GM21360 (cell line): Measurements from ENCODE around the gene KLHL35.

Source experiments
- ATAC-seq: cut with Tn5 transposase; IDR thresholded peaks from one replicate; pipeline ENCODE4 v1.9.1; 2021; ENCODE audit warnings: mild to moderate bottlenecking, moderate library complexity; ENCODE audit not compliant: unreplicated experiment

KLHL35 gene

DNA sequence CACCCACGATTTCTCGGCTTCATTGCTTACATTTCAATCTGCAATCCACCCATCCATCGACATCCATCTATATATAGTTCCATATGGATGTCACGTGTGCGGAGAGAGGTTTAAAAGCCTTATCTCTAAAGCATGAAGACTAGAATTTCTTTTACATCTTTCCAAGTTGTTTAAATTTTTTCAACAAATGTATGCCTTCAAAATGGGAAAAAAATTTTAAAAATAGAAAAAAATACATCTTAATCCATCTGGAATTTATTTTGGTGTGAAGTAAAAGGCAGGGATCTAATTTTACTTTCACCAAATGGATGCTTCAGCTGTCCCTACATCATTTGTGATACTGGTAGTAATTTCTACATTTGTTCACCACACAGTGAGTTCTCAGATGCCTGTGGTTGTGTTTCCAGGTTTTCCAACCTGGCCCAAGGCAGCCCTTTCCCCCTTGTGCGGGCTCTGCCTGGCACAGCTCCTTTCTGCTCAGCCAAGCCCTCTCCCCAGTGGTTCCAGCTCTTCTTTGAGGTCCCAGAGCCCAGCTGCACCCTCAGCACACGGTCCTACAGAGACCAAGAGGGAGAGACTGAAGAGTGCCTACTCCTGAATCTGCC lies 37.6 kb upstream of the KLHL35 start:
- ATAC-seq: no peak

DNA sequence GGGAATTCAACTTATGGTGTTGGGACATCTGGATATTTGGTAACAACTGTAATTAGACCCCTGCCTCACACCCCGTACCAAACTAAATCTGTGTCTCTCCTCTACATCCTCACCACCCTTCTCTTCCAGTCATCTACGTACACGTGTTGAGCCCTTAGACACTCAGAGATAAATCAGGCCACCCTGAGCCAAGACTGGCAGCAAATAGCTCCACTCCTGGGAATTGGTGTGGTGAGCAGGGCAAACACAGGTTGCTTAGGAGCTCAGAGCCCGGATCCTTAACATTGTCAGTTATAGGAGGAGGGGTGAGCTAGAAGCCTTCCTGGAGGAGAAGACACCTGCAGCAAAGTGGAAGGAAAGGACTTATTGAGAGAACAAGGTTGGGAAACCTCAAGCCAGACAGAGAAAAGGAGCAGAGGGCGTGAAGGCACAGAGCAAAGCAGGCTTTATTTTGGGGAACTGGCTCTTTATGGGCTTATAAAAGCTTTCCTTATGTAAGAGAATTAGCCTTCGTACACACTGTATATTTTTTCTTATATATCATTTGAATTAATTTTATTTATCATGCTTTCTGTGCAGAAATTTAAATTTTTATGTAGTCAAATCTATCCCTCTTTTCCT lies 36.9 kb upstream of the KLHL35 start:
- ATAC-seq: no peak

DNA sequence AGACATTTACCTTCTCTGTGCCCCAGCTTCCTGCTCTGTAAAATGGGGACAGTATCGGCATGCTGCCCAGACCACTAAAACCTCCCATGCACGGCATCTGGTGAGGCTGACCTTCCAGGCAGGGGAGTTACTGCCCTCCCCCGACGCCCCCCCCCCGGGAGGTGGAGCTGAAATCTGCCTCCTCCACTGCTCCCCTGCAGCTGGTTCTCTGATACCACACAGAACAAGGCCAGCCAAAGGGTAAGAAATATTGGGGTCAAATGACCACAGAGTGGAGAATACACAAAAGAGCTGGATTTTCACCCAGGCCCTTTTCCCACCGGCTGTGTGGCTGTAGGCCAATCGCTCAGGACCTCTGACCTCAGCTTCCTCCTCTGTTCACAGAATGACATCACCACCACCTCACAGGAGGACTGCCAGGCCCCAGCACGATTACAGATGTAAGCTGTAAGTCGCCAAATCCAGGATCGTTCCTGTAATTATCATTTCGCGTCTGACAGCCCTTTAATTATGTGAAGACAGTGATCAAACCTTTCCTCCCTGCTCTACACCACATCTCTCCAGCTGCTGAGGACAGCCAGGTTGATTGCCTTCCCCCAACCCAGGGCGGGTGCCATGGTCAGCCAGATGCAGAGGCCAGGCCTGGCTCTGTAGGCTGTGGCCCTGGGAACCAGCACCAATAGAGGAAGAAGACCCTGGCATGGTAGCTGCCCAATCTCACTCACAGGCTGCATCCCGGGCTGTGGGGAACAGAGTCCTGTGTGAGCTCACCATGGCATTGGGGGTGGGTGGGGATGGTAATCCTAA lies 35.7 kb upstream of the KLHL35 start:
- ATAC-seq: no peak

DNA sequence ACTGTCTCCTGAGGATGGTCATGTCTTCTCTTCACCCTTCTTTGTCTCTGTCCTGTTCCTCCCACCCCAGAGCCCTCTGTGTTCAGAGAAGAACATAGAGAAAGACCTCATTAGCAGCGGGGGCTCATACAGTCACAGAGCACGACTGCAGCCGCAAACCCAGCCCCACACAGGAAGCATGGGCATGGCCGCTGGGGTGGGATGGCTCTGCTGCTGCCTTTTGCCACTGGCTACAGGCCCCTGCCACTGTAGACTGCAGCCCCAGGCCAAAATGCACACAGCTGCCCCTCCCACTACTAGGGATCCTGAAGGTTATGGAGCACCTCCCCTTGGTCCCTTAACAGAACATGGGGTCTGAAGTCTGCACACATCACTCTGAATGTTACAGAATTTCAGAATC lies 34.9 kb upstream of the KLHL35 start:
- no peak for ATAC-seq

DNA sequence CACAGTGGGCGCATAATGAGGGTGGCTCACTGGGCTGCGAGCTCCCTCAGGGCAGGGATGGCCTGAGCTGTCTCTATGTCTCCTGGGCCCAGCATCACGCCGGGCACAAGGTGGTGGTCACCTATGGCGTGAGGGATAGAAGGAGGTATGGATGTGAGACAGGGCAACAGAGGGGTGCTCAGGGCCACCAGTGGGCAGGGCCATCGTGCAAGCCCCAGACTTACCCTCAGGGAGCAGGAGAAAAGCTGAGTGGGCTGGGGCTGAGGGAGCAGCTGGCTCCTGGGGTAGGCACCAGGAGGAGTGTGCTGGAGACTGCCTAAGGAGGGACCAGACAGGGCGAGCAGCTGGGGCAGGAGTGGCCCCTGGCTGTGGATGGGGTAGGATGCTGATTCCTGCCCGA lies 34.3 kb upstream of the KLHL35 start:
- ATAC-seq: no peak

DNA sequence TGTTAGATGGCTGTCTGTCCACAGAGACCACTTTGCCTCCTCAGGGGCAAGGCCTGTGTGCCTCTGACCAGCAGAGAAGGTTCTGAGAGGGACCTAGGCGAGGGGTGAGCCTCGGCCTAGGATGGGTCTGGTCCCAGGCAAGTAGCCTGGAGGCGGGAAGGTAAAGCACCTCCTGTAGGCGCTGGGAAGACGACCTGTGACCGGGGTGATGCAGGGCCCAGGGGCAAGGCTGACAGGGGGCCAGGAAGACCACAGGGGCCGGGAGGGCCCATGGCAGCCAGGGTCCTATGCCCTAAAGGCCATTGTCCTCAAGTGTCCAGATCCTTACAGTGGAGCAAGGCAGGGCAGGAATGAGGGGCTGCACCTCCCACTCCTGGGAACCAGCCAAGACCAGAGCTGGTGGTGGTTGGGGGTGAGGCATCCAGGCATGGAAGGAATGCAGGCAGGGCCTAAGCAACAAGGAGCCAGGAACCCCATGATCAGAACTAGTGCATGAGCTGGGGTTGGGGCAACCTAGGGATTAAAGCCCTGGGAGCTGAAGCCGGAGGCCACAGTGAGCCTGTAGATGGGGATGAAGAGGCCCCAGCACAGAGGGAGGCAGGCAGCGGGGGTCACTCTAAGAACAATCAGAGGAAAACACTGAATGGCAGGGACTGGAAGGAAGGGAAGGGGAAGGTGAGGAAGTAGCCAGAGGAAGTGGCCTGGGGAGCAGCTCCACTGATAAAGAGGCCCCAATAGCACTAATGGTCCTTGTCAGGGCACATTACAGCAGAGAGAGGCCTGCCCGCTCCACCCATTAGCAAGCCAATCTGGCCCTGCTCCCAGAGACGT lies 32.9 kb upstream of the KLHL35 start:
- no peak for ATAC-seq

DNA sequence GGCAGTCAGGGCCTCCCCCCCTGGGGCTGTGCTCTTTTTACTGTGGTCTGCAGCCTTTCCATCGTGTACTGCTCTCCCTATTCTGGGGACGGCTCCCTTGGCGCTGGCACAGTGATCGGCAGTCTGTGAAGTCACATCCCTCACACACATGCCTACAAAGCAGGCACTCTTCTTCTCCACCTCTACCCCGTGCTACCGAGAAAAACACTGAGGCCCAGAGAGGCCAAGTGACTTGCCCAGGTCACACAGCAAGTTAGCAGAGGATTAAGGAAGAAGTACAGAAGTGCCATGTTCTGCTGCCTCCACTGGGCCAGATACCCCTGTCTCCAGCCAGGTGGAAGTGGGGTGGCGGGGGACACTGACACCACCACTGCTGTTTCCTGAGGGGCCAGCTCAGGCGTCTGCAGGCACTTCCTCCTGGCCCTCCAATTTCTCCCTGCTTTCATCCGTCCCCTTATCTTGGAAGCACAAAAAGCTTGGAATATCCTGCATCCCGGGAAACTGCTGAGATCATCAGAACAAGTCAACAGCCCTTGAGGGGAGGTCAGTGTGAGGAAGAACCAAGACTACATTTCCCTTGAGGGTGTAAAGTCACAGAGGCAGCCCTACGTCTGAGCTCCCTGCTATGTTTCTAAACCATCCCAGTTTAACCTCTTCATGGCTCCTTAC lies 30.2 kb upstream of the KLHL35 start:
- ATAC-seq: no peak

DNA sequence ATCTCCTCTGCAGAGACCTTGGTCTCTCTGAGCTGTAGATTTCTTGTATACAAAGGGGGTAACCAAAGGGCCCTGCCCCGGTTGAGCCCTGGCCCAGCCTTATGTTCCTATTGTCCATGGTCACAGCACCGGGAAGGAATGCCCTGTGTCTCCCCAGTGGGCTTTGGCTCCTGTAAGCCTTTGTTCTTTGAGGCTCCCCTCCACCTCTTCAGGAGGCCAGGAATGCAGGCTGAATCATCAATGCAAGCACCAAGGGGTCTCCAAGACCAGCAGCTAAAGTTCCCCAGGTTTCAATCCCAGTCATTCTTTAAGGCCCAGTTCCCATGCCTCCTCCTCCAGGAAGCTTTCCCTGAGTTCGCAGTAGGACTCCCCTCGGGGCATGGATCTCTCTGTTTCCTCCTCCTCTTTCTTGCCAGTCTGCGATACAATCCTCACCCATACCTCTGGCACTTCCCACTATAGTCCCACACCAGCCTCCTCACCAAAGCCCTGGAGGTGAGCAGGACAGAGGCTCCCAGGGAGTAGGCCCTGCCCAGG lies 29.2 kb upstream of the KLHL35 start:
- no peak for ATAC-seq

DNA sequence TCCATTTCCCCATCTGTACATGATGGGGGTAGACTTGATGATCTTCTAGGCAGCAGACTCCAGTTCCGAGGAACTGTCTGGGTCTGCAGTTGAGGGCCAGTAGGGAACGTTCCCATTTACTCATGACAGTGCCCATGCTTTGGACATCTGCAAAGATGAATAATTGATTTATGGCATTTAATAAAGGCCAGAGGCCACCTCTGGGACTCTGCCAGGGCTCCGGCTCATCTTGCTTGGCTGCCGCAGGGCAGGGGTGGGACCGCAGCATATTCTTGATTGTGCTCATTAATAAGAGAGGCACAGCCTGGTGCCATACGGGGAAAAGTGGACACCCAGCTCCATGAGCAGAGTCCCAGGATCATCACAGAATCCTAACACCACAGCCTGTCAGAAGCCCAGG lies 28.1 kb upstream of the KLHL35 start:
- no peak for ATAC-seq

DNA sequence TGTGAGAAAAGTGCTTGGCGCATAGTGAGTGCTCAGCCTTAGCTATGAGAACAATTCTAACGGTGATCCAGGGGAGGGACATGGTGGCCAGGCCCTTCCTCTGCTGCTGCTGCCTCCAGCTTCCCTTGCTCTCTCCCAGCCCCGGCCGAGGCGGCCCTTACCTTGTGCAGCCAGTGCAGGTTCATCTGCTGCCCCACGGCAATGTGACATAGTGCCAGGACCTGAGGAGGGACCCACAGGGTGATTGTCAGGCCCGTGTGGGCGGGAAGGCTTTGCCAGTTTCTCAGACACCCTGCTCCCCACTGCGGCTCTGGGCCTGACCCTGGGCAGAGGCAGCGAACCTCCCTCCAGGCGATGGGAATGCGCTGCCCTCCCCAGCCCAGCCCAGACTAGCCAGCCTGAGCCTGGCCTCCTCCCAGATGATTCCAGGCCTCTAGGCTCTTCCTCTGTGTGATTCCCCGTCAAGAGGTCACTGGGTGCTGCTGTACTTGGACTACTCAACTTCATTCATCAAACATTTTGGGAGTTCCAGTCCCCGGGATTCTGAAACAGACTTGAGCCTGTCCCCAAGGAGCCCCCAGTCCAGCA lies 23.7 kb upstream of the KLHL35 start:
- ATAC-seq: no peak

DNA sequence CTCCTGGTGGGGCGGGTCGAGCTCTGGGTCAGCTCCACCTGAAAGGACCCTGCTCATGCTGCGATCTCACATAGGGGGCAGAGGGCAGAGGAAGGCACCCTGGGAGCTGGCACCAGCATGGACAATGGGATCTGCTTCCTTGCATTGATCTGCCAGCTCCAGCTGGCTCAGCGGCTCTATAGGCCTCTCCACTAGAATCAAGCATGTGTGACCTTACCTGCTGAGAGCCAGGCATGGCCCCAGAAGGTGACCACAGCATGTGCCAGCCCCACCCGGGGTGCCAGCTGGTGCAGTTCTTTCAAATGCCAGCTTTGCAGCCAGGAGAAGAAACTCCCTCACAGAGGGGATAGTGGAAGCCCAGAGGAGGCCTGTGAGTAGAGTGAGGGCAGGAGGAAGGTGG lies 22.0 kb upstream of the KLHL35 start:
- ATAC-seq: no peak

DNA sequence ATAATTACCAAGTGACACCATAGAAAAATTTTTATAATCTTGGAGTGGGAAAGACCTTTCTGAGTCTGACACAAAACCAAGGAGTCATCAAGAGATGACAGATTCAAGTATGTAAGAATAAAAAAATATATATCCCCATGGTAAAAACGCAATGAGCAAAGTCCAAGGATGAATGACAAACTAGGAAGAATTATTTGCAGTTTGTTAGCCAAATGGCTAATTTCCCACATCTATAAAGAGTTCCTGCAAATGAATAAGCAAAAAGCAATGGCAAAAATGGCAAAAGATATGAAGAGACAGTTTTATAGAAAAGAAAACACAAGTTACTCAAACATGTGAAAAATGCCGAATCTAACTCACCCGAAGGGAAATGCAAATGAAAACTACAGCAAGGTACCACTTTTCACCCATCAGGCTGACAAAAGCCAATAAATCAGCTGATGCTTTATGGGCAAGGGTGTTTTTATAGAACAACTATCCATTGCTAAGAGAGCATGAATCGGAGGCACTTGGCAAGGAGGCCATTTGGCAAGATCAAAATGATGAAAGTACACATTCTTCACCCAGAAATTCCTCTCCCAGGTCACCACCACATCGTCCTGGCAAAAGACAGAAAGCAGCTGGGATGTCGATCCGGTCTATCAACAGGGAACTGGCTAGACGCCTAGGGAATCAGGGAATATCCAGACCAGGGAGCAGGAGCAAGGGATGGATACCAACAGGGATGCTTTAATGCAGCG lies 21.1 kb upstream of the KLHL35 start:
- ATAC-seq: no peak

DNA sequence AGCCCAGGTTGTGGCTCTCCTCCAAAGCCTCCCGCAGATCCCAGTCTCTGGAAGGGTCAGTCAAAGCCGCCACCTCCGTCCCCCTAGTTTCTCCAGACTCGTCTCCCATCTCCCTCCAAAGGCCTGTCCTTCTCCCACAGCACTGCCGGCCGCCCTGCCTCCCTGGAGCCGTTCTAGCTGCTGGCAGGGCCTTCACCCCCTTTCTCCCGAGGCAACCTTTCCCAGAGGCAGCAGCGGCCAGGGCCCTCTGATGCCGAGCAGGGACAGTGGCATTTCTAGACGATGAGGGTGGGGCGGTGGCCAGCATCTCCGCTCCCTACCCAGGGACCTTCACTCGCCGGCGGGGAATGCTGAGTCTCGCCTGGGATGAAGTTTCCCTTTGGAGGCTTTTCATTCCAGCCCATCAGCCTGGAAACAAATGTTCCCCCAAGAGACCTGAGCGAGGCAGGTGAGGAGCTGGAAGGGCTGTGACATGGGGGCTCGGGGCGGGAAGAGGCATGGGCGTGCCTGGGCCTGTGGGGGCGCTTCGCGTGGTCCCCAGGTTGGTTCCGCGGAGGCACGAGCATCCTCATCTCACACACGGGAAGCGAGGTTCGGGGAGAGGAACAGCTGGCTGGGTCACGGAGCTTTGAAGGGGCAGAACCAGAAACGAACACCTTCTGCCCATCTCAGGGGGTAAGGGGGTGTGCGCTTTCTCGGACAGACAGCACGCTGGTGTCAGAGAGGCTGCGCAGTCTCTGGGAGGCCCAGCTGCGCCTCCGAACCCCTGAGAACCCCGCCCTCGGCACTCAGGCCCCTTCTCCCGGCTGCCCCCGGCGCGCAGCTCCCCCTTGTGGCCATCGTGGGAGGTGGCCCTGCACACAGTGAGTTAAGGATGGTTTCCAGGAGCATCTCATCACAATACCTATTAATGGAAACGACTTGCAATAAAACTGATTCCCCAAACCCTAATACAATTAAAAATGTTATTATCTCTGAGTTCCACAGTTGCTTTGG lies 18.1 kb upstream of the KLHL35 start:
- no peak for ATAC-seq

DNA sequence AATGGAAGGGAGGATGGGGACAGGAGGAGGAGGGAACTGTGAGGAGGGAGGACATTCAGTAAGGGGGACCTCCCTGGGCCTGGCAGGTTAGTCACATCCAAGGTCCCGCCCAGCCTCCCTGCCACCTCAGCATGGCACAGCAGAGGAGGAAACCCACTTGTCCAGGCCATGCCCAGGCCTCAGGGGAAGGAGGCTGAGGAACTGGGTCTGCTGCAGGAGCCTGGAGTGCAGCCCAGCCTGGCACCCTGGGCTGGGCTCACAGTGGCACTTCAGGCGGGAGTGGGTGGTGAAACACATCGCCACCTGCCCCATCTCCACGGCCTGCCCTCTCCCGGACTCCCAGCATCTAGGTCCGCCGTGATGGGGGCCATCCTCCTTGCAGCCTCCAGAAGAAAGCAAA lies 17.2 kb upstream of the KLHL35 start:
- no peak for ATAC-seq

DNA sequence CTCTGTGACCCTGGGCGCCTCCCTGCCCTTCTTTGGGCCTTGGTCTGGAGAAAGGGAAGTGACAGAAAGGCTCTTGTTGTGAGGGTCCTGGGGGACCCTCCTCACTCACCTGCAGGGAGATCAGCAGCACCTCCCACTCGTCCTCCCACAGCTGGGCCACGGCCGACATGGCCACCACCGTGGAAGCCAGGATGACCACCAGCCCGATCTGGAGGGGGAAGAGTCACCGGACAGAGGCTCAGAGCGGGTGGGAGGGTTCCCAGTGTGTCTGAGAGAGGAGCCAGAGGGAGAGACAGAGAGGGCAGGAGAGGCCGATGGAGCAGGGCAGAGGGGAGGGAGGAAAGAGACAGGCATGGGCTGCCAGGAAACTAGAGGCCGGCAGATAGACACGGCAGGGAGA lies 16.8 kb upstream of the KLHL35 start:
- ATAC-seq: no peak

DNA sequence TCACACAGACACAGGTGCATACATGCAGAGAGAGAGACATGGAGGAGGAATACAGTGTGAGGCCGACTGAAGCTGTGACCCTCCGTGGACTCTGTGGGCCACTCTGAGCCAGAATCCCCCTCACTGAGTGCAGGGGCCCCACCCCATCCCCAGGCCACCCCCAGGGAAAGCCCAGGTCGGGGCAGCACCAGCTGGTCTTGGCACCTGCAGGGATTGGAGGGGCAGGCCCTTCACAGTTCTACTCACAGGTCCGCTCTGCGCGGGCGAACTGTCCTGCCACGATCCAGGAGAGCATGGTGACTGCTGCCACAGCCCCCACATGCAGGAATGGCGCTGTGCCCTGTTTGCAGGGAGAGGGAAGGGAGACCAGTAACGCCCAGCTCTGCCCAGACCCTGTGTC lies 16.3 kb upstream of the KLHL35 start:
- ATAC-seq: no peak

DNA sequence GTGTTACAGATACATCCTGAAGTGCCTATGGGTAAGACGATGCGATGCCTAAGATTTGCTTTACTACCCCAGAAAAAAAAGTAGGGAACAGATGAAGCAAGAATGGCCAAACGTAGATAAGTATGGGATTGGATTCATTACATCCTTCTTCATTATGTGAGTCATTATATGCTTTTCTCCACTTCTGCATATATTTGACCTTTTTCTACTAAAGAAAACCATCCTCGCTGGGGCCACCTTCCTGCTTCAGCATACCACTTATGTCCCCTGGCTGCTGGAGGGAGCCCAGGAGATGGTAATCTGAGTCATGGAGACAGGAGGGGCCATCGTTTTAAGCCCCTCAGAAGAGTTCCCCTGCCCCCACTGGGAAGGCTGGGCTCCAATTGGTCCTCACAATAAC lies 14.4 kb upstream of the KLHL35 start:
- no peak for ATAC-seq

DNA sequence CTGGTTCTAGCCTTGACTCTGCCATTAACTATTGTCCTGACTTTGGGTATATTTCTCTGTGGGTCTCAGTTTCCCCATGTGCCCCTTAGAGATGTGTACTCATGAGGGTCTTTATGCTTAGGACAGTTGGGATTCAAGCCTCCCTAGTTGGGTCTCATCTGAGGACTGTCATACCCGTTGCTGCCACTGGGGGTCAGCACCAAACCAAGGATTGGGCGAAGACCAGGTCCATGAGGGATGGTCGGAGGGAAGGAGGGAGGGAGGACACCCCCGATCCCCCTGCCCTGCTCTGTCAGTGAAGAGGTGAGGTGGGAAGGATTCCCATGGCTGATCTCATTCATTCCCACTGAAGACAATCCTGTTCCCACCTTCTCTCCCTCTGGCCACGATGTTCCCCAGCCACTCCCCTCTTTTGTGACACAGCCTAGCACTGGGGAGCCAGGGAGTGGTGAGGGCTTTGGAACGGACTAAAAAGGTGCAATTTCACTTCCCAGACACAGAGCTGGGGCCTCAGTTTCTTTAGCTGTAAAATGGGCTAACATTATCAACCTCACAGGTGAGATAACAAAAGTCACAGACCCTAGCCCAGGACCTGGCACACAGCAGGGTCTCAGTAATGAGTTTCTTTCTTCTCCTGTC lies 12.4 kb upstream of the KLHL35 start:
- no peak for ATAC-seq
